CD4-positive, alpha-beta T cell treated with Interferon alpha-2 for 1 hour (primary cell): Measurements from ENCODE around the gene FAM72D.
"Not testable (repeated sequence)": the region's sequence is repeated elsewhere in the genome, so short reads cannot be mapped to it uniquely, and the experiment has no call there.

Experiments used
- DNase-seq, 2 donors: peaks; one replicate each; pipeline ENCODE4 v3.0.0-alpha.2; 2020 to 2022

The FAM72D gene

GRCh38 chr1:145095284-145096057, at the start of gene FAM72D, which contains the start of gene SRGAP2B:
FAM72D (plus strand) TSS chr1:145095974; CDS start chr1:145096848, 874 bp downstream.
SRGAP2B (minus strand) TSS chr1:145095328; CDS start chr1:145092901, 2,427 bp downstream.
- DNase-seq: not testable (repeated sequence)

GRCh38 chr1:145047553-145047952, 48.2 kb upstream of the FAM72D start:
- not testable (repeated sequence) for DNase-seq

DNA sequence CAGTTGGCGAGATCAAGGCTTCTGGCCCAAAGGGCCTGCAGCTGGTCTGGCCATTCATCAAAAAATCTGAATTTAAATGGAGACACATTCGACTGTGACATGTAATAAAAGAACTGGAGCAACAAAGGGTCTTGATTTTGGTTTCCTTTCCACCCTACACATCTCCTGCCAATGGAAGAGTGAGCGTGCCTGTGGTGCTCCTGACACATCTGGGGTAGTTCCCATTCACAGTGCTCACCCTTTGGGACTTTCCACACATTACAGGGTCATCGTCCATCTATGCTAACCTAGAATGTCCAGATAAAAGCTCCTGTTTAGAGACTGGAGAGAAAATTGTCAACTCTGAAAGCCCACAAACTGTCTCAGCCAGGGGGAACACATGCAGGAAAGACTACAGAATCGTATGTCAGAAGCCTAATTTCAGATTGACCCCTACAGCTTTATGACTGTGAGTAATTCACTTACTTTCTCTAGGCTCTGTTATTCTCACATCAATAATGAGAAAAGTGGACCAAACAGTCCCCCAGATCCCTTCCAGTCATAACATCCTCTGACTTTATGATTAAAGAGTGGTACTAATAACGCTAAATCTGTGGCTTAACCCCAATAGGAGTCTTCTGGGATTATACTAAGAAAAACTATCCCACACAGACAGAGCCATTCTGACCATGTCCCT, 47.5 kb upstream of the FAM72D start:
- not testable (repeated sequence) for DNase-seq

DNA sequence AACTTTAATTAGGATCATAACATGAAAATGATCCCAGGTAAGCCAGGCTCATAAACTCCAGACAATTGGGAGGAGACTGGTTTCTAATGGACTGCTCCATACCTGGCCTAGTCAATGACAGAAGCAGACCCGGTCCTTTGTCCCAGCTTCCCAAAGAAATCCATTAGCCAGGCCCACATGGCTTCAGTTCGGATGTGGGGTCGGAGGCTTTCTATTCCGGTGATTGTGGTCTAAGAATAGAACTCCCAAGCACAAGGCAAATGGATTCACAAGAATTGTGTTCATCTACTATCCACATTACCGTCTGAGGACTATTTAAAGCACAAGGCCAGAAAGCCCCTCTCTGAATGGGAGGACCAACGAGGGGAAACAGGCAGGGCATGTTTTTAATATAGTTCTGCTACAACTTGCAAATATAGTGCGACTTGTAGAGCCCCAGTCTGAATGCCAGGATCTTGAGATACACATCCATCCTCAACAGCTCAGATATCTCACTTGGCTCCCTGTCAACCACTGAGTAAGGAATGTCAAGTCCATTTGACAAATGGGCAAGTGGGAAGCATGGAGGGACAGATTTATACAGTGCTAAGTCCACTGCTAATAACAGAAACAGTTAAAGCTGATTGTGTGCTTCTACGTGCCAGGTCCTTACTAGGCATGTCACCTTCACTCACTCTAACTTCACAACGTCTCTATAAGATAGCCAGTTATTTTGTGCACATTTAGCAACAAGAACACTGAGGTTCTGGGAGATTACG, 43.6 kb upstream of the FAM72D start:
- DNase-seq: not testable (repeated sequence)

DNA sequence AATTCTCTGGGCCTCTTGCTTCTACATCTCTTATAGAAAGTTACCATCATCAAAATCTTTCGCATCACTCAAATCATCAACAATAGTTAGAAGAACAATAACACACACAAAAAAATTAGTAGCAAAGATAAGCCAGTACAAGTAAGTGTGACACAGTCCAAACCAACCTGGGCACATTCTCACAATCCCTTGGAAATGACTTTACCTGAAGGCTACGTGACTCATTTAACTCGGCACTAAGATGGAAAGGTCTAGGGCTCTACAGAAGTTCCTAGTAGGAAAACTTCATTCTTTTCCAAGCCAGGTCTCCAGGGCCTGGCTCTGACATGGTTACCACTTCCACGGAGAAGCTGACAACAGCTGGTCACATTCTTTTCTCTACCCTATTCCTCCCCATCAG, 42.3 kb upstream of the FAM72D start:
- not testable (repeated sequence) for DNase-seq

- DNase-seq: not testable (repeated sequence)
Measured at GRCh38 chr1:145055217-145055760, 40.5 kb upstream of the FAM72D start.

- peak; percentile 2 to 25 for DNase-seq
Measured at GRCh38 chr1:145058184-145058583, 37.6 kb upstream of the FAM72D start.

DNA sequence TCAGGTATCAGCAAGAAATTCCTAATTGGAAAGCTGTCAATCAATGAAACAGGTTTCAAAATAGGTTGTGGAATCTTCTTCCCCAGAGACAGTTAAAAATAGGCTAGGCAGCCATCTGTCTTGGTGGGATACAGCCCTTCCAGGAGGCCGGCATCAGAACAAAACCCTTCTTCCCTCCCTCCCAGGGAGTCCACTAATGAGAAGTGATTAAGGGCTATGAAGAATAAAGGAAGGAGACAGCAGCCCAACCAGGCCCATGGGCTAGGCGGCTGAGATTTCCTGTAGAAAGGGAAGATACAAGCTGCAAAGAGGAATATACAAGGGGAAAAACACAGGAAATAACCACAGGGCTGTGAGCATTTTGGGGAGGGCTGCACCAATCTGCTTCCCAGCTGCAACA, 32.5 kb upstream of the FAM72D start:
- DNase-seq: not testable (repeated sequence)

- DNase-seq: not testable (repeated sequence)
Measured at GRCh38 chr1:145063941-145064648, 31.7 kb upstream of the FAM72D start.

DNA sequence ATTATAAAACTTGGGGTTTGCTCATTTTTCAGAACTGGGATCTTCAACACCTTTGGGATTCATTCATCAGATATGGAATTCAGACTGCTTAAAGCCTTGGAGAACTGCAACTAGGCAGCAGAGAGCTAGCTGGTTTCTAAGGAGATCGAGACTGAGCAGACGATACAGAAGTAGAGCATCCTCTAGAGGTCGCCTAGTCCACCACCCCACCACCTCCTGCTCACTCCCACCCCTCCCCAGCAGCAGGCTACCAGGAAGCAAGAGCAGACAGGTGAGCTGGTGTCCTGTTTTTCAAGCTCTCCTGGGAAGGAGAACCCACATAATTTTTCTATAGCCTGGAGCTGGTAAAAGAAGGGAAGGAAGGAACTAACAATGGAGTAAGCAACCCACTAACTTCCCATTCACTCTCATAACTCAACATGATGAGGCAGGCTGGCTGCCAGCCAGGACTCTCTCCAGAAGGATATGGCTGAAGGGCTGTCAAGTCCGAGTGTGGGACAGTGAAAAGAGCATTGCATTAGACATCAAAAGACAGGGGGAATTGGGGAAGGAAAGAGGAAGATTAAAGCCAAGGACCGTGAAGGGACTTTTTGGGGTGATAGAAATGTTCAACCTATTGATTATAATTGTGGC, 30.5 kb upstream of the FAM72D start:
- DNase-seq: not testable (repeated sequence)

- DNase-seq: not testable (repeated sequence)
Measured at GRCh38 chr1:145066486-145066885, 29.3 kb upstream of the FAM72D start.

DNA sequence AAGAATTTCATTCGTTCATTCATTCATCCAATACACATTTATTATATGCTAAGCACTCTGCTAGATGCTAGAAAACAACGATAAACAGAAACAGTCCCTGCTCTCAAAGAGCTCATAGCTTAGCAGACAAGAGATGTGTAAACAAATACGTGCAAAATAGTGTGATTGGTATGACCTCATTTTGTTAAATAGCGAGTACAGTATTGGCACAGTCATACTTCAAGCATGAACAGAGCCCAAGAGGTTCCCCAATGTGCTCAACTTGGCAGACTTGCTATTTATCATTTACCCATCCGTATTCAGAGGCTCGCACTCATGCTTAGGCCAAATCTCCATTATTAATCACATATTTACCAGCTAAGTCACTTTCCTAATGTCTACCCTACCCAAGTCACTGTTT, 24.2 kb upstream of the FAM72D start:
- not testable (repeated sequence) for DNase-seq

DNA sequence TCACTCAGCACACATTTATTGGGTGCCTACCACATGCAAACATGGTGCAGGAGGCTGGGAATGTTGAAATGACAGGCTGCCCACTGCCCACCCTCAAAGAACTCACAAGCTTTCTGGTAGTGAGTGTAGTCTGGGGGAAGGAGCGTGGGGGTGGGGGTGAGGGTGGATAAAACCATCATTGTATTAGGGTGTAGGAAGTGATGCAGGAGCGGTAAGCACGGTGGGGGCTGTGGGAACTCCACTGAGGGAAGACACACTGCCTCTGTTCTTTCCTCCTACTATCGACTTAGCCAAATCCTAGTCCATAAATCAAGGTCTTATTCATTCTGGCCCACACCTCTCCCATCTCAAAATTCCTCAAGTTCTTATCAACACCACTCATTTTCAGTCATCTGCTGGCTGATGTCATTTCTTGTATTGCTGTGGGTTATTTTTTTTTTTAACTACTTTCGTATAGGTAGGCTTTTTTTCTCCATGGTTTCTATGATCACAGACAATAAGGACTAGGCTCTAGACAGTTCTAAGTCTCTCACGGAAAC, 21.7 kb upstream of the FAM72D start:
- DNase-seq: not testable (repeated sequence)

DNA sequence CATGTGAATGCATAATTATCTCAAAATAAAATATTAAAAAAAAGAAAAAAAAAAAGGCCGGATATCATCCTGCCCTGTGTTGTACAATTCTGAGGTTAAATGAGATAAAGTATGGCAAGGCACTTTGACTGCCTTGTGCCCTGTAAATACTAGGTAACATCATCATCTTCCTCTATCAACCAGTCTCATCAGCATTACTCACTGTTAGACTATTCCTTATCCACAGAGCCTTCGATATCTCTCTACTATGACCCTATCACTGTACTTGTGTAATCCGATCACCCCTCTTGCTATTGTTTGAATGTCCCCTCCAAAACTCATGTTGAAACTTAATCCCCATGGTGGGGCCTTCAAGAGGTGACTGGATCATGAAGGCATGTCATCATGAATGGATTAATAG, 18.9 kb upstream of the FAM72D start:
- not testable (repeated sequence) for DNase-seq

GRCh38 chr1:145077872-145078786, 17.6 kb upstream of the FAM72D start:
- DNase-seq: not testable (repeated sequence)

DNA sequence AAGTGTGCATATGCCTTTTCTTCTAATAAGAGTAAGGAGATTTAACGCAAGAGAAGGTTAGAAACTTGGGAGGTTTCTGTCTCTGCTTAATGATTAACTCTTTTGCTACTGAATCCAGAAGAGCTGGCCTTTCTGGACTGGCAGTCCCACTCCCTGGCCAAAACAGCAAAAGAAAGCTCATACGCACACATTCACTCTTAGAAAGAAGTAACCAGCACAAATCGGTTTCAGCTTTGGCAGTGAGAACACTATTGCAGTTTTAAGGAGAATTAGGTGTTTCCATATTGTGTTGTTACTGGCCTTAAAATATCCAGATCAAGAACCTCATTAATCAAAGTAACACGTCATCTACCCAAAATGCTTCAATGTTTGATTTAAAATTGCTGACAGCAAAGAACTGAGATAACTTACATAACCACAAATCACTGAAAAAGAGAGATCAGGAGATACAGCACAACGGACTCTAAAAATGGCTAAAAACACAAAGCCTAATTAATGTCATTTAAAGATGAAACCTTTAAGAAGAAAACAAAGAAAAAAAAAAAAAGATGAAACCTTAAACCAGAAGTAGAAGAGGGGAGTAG, 16.9 kb upstream of the FAM72D start:
- not testable (repeated sequence) for DNase-seq

GRCh38 chr1:145079737-145080136, 16.0 kb upstream of the FAM72D start:
- peak; percentile 1 to 5 for DNase-seq

- not testable (repeated sequence) for DNase-seq
Measured at GRCh38 chr1:145080193-145080592, 15.6 kb upstream of the FAM72D start.

GRCh38 chr1:145082483-145083255, 13.1 kb upstream of the FAM72D start:
- DNase-seq: not testable (repeated sequence)
